Measurements from ENCODE around the gene GDPGP1. TPM values are rescaled to one million over a fixed set of nuclear protein-coding genes. Genes with fewer than 3 reads are reported as not detected.

The GDPGP1 gene
- total RNA-seq, 1 experiment from 2014 or later = 5.2 TPM

DNA sequence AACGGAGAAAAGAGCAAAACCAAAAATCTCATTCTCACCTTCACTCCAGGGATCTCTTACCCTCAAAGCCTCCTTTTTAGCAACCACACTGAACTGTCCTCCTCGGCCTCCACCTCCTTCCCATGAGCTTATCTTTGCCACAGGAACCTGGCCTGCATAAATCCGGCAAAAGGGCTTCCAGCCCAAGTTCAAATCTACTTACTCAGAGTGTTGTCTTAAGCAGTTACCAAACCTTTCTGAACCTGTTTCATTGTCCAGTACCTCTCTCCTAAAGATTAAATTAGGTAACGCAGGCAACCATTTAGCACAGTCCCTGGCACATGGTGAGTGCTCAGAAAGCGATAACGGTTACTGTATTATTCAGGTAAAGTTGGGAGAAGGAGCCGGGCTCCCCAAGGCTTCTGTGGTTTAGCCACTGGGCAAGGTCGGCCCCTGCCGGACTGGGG, 1.0 kb upstream of the GDPGP1 start:
- intact Hi-C loops (cut with micrococcal nuclease; ENCODE audit: unreplicated experiment) = no loop called here
- Histone ChIP-seq H3K4me3 (ENCODE audit: low read depth, low read length, poor library complexity, severe bottlenecking) (peak overlapping the region; percentile 58), H3K27ac (ENCODE audit: low read depth, low read length, poor library complexity, severe bottlenecking) (peak overlapping the region; percentile 66), H3K4me1 (ENCODE audit: insufficient read depth, low read length, poor library complexity, severe bottlenecking) (peaks cover 5% of the 10 kb centered on the region), H3K36me3 (ENCODE audit: insufficient read depth, low read length, poor library complexity, severe bottlenecking) (peaks cover 16% of the 10 kb centered on the region), H3K9me3 (ENCODE audit: low read depth, low read length, poor library complexity, severe bottlenecking) (no peaks in the 10 kb centered on the region), H3K27me3 (replicated peaks; ENCODE audit: insufficient read depth, low read depth, low read length, poor library complexity) (no peaks in the 10 kb centered on the region)
- TF ChIP-seq EZH2 (IDR thresholded peaks at IDR 0.05; ENCODE audit: borderline replicate concordance, low read depth, low read length, poor library complexity, severe bottlenecking) = no peak
- TF ChIP-seq, protein P1, sequence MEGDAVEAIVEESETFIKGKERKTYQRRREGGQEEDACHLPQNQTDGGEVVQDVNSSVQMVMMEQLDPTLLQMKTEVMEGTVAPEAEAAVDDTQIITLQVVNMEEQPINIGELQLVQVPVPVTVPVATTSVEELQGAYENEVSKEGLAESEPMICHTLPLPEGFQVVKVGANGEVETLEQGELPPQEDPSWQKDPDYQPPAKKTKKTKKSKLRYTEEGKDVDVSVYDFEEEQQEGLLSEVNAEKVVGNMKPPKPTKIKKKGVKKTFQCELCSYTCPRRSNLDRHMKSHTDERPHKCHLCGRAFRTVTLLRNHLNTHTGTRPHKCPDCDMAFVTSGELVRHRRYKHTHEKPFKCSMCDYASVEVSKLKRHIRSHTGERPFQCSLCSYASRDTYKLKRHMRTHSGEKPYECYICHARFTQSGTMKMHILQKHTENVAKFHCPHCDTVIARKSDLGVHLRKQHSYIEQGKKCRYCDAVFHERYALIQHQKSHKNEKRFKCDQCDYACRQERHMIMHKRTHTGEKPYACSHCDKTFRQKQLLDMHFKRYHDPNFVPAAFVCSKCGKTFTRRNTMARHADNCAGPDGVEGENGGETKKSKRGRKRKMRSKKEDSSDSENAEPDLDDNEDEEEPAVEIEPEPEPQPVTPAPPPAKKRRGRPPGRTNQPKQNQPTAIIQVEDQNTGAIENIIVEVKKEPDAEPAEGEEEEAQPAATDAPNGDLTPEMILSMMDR (conservative IDR thresholded peaks at IDR 0.05; ENCODE audit: low read depth, low read length) = 0 out of 2 replicates have a peak, but pooled peaks have one; percentile 21
- no TSS peak for BruUV-seq (replicated peaks)
- no peak for DNase-seq (ENCODE audit: low spot score)
- ChIA-PET CTCF (interaction anchor here (0.6 kb wide), 1 partner anchor 320 kb away, joined by 3 read pairs; the partner anchor contains the start of gene ARPIN), POLR2A (ENCODE audit: low non-redundant PET) (no interaction called here)

DNA sequence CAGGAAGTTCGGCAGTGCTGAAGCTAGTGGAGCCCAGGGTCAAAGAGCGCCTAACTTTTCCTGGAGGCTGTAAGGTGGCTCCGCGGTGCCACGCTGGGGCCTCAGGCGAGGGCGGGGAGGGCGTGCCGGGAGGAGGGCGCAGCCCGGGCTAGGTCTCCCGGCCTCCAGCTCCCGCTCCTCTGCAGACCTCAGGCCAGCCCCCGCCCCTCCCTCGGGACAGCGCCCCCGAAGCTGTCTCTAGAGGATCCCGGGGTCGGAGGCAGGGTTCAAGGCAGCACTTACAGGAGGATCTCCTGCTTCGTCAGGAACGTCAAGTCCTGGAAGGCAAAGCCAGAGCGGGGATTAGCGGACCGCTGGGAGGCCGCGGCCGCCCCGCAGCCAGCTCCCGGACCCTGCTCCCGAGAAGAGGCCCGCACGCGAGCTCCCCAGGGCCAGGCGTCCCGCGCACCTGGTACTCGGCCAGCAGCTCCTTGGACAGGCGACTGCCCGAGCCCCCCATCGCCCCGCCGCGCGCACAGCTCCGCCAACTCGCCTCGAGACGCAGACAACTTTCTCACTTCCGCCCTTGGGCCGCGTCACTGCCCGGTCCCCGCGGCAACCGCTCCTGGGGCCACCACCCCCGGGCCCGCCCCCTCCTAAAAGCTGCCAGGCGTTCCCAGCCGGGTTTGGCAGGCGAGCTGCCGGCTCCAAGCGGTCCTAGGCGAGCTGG, 468 bp upstream of the GDPGP1 start, which contains the start of gene CIB1:
CIB1 (minus strand) TSS at position 555 of the 709 bp plus-strand sequence; CDS start at position 499, 56 bp downstream.
- TF ChIP-seq, protein P1 (conservative IDR thresholded peaks at IDR 0.05; ENCODE audit: low read depth, low read length) = no peak
- TF ChIP-seq EZH2 (IDR thresholded peaks at IDR 0.05; ENCODE audit: borderline replicate concordance, low read depth, low read length, poor library complexity, severe bottlenecking) = no peak
- CTCF ChIA-PET = interaction anchor here (0.5 to 0.9 kb wide), 5 partner anchors 90 to 643 kb away, joined by 3 to 14 read pairs (median 4); no protein-coding TSS in a partner anchor
- no peaks in the 10 kb centered on the region for H3K27me3 ChIP-seq (replicated peaks; ENCODE audit: insufficient read depth, low read depth, low read length, poor library complexity)
- POLR2A ChIA-PET (ENCODE audit: low non-redundant PET) = no interaction called here
- H3K9me3 ChIP-seq (ENCODE audit: low read depth, low read length, poor library complexity, severe bottlenecking) = no peaks in the 10 kb centered on the region
- H3K4me3 ChIP-seq (ENCODE audit: low read depth, low read length, poor library complexity, severe bottlenecking) = peak within 1 kb of the TSS; percentile 58
- BruUV-seq (replicated peaks) = TSS peak; percentile 62
- H3K27ac ChIP-seq (ENCODE audit: low read depth, low read length, poor library complexity, severe bottlenecking) = peak within 1 kb of the TSS; percentile 66
- peaks cover 16% of the 10 kb centered on the region for H3K36me3 ChIP-seq (ENCODE audit: insufficient read depth, low read length, poor library complexity, severe bottlenecking)
- intact Hi-C loops (cut with micrococcal nuclease; ENCODE audit: unreplicated experiment) = loop anchor here (1.0 kb wide), 1 partner anchor 32 kb away; the partner anchor contains the start of gene NGRN
- peaks cover 5% of the 10 kb centered on the region for H3K4me1 ChIP-seq (ENCODE audit: insufficient read depth, low read length, poor library complexity, severe bottlenecking)
- DNase-seq (ENCODE audit: low spot score) = peak; percentile 98

DNA sequence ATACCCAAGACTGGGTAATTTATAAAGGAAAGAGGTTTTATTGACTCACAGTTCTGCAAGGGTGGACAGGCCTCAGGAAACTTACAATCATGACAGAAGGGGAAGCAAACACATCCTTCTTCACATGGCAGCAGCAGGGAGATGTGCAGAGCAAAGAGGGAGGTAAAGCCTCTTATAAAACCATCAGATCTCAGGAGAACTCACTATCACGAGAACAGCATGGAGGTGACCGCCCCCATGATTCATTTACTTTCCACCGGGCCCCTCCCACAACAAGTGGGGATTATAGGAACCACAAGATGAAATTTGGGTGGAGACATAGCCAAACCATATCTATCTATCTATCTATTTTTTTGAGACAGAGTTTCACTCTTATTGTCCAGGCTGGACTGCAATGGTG, 5.4 kb downstream of the GDPGP1 start:
- CTCF ChIA-PET = no interaction called here
- no peaks in the 10 kb centered on the region for H3K27me3 ChIP-seq (replicated peaks; ENCODE audit: insufficient read depth, low read depth, low read length, poor library complexity)
- H3K36me3 ChIP-seq (ENCODE audit: insufficient read depth, low read length, poor library complexity, severe bottlenecking) = no peaks in the 10 kb centered on the region
- POLR2A ChIA-PET (ENCODE audit: low non-redundant PET) = no interaction called here
- no peak for TF ChIP-seq EZH2 (IDR thresholded peaks at IDR 0.05; ENCODE audit: borderline replicate concordance, low read depth, low read length, poor library complexity, severe bottlenecking)
- TF ChIP-seq, protein P1 (conservative IDR thresholded peaks at IDR 0.05; ENCODE audit: low read depth, low read length) = no peak
- no peaks in the 10 kb centered on the region for H3K9me3 ChIP-seq (ENCODE audit: low read depth, low read length, poor library complexity, severe bottlenecking)
- peaks cover 4% of the 10 kb centered on the region for H3K4me1 ChIP-seq (ENCODE audit: insufficient read depth, low read length, poor library complexity, severe bottlenecking)
- no peak overlapping the region for H3K4me3 ChIP-seq (ENCODE audit: low read depth, low read length, poor library complexity, severe bottlenecking)
- BruUV-seq (replicated peaks) = no TSS peak
- no peak overlapping the region for H3K27ac ChIP-seq (ENCODE audit: low read depth, low read length, poor library complexity, severe bottlenecking)
- DNase-seq (ENCODE audit: low spot score) = no peak
- intact Hi-C loops (cut with micrococcal nuclease; ENCODE audit: unreplicated experiment) = no loop called here

Data from A673 (cell line).